Neural crest cell (in vitro differentiated cells): ENCODE data around the gene FANCE. TPM values are rescaled to one million over a fixed set of nuclear protein-coding genes. Genes with fewer than 3 reads are reported as not detected.

Source experiments
- DNase-seq: peaks from one replicate; pipeline ENCODE4 v3.0.0; 2021; ENCODE audit warnings: low read depth, mixed read lengths, low spot score
- H3K27ac Mint-ChIP-seq: one replicate; pipeline ENCODE4 v1.8.0; 2021; ENCODE audit warnings: mild to moderate bottlenecking, mixed read lengths; ENCODE audit not compliant: unreplicated experiment
- H3K27me3 Mint-ChIP-seq: 2 replicates; pipeline ENCODE4 v1.8.0; 2021; ENCODE audit warnings: low read depth, mild to moderate bottlenecking, mixed read lengths
- H3K36me3 Mint-ChIP-seq: 2 replicates; pipeline ENCODE4 v1.8.0; 2021; ENCODE audit warnings: low read depth, mild to moderate bottlenecking, mixed read lengths
- H3K4me1 Mint-ChIP-seq: 2 replicates; pipeline ENCODE4 v1.8.0; 2021; ENCODE audit warnings: mixed read lengths
- H3K4me3 Mint-ChIP-seq: one replicate; pipeline ENCODE4 v1.8.0; 2021; ENCODE audit warnings: mild to moderate bottlenecking, mixed read lengths
- H3K9me3 Mint-ChIP-seq: 2 replicates; pipeline ENCODE4 v1.8.0; 2021; ENCODE audit warnings: mixed read lengths
- total RNA-seq: library from RNA; stranded (reverse); gene quantifications from 2 replicates; pipeline ENCODE4 v1.2.1, GENCODE V29; 2021
- TF ChIP-seq, protein P1 (sequence below): fragments of 200-600 bp; sonication (generic); conservative IDR thresholded peaks from 2 replicates; pipeline ENCODE4 v1.5.0; 2021; ENCODE audit warnings: antibody characterized with exemption, mild to moderate bottlenecking

FANCE gene
- total RNA-seq, 1 donor from 2014 or later: 20.4 TPM

GRCh38 chr6:35483062-35483461 is 30.9 kb downstream of the FANCE start:
- no peaks in the 10 kb centered on the region for H3K36me3 Mint-ChIP-seq
- H3K27ac Mint-ChIP-seq: no peak overlapping the region
- DNase-seq: no peak
- H3K27me3 Mint-ChIP-seq: no peaks in the 10 kb centered on the region
- peaks cover 22% of the 10 kb centered on the region for H3K4me1 Mint-ChIP-seq
- TF ChIP-seq, protein P1, sequence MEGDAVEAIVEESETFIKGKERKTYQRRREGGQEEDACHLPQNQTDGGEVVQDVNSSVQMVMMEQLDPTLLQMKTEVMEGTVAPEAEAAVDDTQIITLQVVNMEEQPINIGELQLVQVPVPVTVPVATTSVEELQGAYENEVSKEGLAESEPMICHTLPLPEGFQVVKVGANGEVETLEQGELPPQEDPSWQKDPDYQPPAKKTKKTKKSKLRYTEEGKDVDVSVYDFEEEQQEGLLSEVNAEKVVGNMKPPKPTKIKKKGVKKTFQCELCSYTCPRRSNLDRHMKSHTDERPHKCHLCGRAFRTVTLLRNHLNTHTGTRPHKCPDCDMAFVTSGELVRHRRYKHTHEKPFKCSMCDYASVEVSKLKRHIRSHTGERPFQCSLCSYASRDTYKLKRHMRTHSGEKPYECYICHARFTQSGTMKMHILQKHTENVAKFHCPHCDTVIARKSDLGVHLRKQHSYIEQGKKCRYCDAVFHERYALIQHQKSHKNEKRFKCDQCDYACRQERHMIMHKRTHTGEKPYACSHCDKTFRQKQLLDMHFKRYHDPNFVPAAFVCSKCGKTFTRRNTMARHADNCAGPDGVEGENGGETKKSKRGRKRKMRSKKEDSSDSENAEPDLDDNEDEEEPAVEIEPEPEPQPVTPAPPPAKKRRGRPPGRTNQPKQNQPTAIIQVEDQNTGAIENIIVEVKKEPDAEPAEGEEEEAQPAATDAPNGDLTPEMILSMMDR: no peak
- H3K4me3 Mint-ChIP-seq: no peak overlapping the region
- no peaks in the 10 kb centered on the region for H3K9me3 Mint-ChIP-seq

GRCh38 chr6:35483490-35483889 is 31.4 kb downstream of the FANCE start:
- Mint-ChIP-seq H3K27ac (no peak overlapping the region), H3K36me3 (no peaks in the 10 kb centered on the region), H3K27me3 (no peaks in the 10 kb centered on the region), H3K4me3 (no peak overlapping the region), H3K4me1 (peaks cover 26% of the 10 kb centered on the region), H3K9me3 (no peaks in the 10 kb centered on the region)
- DNase-seq: no peak
- TF ChIP-seq, protein P1: no peak

- Mint-ChIP-seq H3K27ac (no peak overlapping the region), H3K9me3 (no peaks in the 10 kb centered on the region), H3K36me3 (no peaks in the 10 kb centered on the region), H3K4me1 (peaks cover 29% of the 10 kb centered on the region), H3K4me3 (no peak overlapping the region), H3K27me3 (no peaks in the 10 kb centered on the region)
- no peak for DNase-seq
- TF ChIP-seq, protein P1: no peak
These were observed 31.9 kb downstream of the FANCE start for GRCh38 chr6:35483893-35484645.

DNA sequence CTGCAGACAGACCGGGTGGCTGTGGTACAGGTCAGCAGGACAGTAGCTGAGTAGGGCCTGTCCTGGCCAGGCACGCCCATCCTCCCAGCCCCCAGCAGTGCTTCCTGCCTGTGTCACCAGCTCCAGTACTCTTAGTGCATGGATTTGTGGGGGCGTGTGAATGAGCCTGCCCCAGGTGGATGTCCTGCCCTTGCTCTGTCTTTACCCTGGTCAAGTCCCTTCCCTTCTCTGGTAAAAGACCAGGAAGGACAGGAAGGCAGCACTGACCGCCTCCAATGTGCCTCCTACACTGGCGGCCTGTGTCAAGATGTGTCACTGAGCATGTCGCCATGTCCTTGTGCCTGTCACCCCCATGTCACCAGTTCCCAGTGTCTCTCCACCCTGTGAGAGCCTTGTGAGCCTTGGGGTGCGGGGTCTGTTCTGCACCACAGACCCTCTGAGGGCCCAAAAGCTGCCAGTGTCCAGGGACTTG is 32.8 kb downstream of the FANCE start:
- H3K4me1 Mint-ChIP-seq: peaks cover 31% of the 10 kb centered on the region
- no peaks in the 10 kb centered on the region for H3K27me3 Mint-ChIP-seq
- H3K4me3 Mint-ChIP-seq: no peak overlapping the region
- DNase-seq: no peak
- TF ChIP-seq, protein P1: no peak
- H3K9me3 Mint-ChIP-seq: no peaks in the 10 kb centered on the region
- no peaks in the 10 kb centered on the region for H3K36me3 Mint-ChIP-seq
- H3K27ac Mint-ChIP-seq: no peak overlapping the region

DNA sequence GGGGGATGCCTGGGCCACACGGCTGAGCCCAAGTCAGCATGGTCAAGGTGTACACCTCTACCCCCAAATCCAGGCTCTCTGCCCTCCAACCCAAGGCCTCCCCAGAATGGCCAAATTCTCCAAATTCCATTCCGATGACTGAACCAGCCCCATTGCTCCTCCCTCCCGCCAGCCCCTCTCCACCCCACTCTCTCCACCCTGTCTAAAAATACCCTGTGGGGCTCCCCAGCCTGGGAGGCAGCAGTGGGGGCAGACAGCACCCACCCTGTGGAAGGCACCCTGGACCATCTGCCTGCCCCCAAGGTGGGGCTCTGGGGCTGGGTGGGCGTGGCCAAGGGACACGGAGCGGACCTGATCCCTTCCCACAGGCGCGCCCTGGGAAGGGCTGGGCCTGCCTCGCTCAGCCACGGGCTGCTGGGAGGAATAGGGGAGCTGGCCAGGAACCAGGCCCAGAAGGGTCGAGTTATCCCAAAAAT is 33.3 kb downstream of the FANCE start:
- DNase-seq: no peak
- H3K27ac Mint-ChIP-seq: no peak overlapping the region
- TF ChIP-seq, protein P1: no peak

More for the DNA sequence above, 33.3 kb downstream of the FANCE start:
- Mint-ChIP-seq H3K9me3 (no peaks in the 10 kb centered on the region), H3K36me3 (no peaks in the 10 kb centered on the region), H3K27me3 (no peaks in the 10 kb centered on the region), H3K4me3 (no peak overlapping the region), H3K4me1 (peaks cover 35% of the 10 kb centered on the region)
